GM18868 (cell line): ENCODE results near the gene ALDH2.
A peak's percentile ranks its signal among the peaks of the same experiment; 100 is the strongest.
"Not testable (repeated sequence)": the region's sequence is repeated elsewhere in the genome, so short reads cannot be mapped to it uniquely, and the experiment has no call there.

Experiments
- ATAC-seq: cut with Tn5 transposase; IDR thresholded peaks from one replicate; pipeline ENCODE4 v1.9.1; 2021; ENCODE audit warnings: mild to moderate bottlenecking, moderate library complexity; ENCODE audit not compliant: unreplicated experiment

Gene ALDH2

GRCh38 chr12:111758120-111758561 is 8.6 kb upstream of the ALDH2 start:
- no peak for ATAC-seq

- ATAC-seq, result no peak
Measured at GRCh38 chr12:111759271-111759670, 7.5 kb upstream of the ALDH2 start.

- no peak for ATAC-seq
Measured at GRCh38 chr12:111759991-111760390, 6.7 kb upstream of the ALDH2 start.

GRCh38 chr12:111761099-111761498 is 5.6 kb upstream of the ALDH2 start:
- ATAC-seq, result no peak

- ATAC-seq, result no peak
Measured at GRCh38 chr12:111761706-111762105, 5.0 kb upstream of the ALDH2 start.

- not testable (repeated sequence) for ATAC-seq
Measured at GRCh38 chr12:111763552-111763951, 3.2 kb upstream of the ALDH2 start.

GRCh38 chr12:111764120-111764821 is 2.5 kb upstream of the ALDH2 start:
- ATAC-seq, result no peak

GRCh38 chr12:111767362-111768158 is 827 bp downstream of the ALDH2 start:
- no peak for ATAC-seq

- no peak for ATAC-seq
Measured at GRCh38 chr12:111768159-111768895, 1.6 kb downstream of the ALDH2 start.

- no peak for ATAC-seq
Measured at GRCh38 chr12:111769599-111769998, 2.9 kb downstream of the ALDH2 start.

GRCh38 chr12:111773801-111774551 is 7.2 kb downstream of the ALDH2 start:
- peak; percentile 66 for ATAC-seq

GRCh38 chr12:111775205-111776193 is 8.8 kb downstream of the ALDH2 start:
- ATAC-seq, result peak; percentile 72

- no peak for ATAC-seq
Measured at GRCh38 chr12:111776836-111777344, 10.2 kb downstream of the ALDH2 start.

GRCh38 chr12:111777345-111778045 is 10.8 kb downstream of the ALDH2 start:
- no peak for ATAC-seq

GRCh38 chr12:111780166-111780565 is 13.4 kb downstream of the ALDH2 start:
- ATAC-seq, result no peak

- ATAC-seq, result no peak
Measured at GRCh38 chr12:111780615-111781014, 13.9 kb downstream of the ALDH2 start.

- no peak for ATAC-seq
Measured at GRCh38 chr12:111781085-111781658, 14.4 kb downstream of the ALDH2 start.

- ATAC-seq, result no peak
Measured at GRCh38 chr12:111783046-111783445, 16.3 kb downstream of the ALDH2 start.
